Jurkat, Clone E6-1 (cell line): ENCODE data around the gene LSM8. TPM values are rescaled to one million over a fixed set of nuclear protein-coding genes. Genes with fewer than 3 reads are reported as not detected.
"Not testable (repeated sequence)": the region's sequence is repeated elsewhere in the genome, so short reads cannot be mapped to it uniquely, and the experiment has no call there.

ENCODE experiments used
- DNase-seq: peaks from one replicate; pipeline ENCODE4 v3.0.0-alpha.2; 2011; ENCODE audit warnings: low read depth, low spot score
- H3K4me3 ChIP-seq: 2 replicates; pipeline ENCODE4 v1.5.1; 2011; ENCODE audit warnings: mild to moderate bottlenecking, low read length, control low read depth, moderate library complexity
- polyA plus RNA-seq: library from polyadenylated mRNA; unstranded; fragments of >200 nt; gene quantifications from one replicate; pipeline ENCODE4 v1.2.1, GENCODE V29; 2012; ENCODE audit warnings: missing spikeins; ENCODE audit not compliant: insufficient read length, insufficient read depth

Gene LSM8
- polyA plus RNA-seq: 142 TPM

DNA sequence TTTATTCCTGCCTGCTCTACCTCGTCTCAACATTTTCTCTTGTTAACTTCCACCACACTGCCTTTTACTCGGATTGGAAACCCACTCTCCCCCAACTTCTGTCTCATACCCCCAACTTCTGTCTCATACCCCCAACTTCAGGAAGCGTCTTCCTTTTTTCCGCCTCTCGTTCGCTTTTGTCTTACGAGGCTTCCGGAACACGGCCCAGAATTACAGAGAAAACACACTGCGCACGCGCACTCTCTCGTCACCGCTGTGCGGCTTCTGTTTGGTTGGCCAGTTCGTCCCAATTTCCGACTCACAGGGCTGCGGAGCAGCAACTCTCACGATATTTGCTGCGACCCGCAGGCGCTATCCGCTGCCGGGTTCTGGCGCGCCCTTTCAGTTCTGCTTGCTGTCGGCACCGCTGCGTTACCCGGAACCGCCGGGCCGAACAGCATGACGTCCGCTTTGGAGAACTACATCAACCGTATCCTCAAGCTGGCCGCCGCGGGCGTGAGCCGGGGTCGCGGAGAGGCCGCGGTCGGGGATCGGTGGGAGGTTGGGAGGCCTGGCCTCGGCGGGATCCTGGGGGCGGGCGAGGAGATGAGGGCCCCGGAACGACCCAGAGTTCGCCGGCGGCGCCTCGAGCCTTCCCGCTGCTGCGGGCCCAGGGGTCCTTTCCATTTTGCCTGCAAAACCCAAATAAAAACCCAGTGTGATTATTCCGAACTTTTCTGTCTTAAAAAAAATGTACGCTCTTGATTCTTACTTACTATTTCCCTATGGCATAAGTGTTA, at the start of gene LSM8:
TSS of gene LSM8 (plus strand) at position 379 of the 779 bp plus-strand sequence. CDS start at position 439, 60 bp downstream.
- peak within 1 kb of the TSS; percentile 70 for H3K4me3 ChIP-seq
- DNase-seq: peak; percentile 98

DNA sequence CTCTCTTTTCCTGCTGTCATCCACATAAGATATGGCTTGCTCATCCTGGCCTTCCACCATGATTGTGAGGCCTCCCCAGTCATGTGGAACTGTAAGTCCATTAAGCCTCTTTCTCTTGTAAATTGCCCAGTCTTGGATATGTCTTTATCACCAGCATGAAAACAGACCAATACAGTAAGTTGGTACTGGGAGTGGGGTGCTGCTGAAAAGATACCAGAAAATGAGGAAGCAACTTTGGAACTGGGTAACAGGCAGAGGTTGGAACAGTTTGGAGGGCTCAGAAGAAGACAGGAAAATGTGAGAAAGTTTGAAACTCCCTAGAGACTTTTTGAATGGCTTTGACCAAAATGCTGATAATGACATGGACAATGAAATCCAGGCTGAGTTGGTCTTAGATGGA, 49.5 kb upstream of the LSM8 start:
- not testable (repeated sequence) for DNase-seq, H3K4me3 ChIP-seq

- DNase-seq: no peak
- no peak overlapping the region for H3K4me3 ChIP-seq
Observed at GRCh38 chr7:118140468-118140867, 43.5 kb upstream of the LSM8 start.

DNA sequence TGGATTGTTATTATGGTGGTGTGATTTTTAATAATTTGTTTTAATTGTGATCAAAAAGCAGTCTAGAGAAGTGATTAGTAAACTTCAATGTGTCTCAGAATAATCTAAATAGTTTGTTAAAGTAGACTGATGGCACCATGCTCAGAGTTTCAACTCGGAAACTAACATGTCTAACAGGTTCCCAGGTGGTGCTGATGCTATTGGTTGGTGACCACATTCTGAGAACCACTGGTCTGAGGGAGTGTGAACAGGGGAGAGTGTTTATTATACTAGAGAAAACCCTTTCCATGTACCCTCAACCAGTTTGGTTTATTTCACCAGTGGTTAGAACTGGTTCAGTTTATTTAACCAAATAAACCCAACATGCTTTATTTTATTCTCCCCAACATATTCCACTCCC, 42.0 kb upstream of the LSM8 start:
- DNase-seq: no peak
- H3K4me3 ChIP-seq: no peak overlapping the region

DNA sequence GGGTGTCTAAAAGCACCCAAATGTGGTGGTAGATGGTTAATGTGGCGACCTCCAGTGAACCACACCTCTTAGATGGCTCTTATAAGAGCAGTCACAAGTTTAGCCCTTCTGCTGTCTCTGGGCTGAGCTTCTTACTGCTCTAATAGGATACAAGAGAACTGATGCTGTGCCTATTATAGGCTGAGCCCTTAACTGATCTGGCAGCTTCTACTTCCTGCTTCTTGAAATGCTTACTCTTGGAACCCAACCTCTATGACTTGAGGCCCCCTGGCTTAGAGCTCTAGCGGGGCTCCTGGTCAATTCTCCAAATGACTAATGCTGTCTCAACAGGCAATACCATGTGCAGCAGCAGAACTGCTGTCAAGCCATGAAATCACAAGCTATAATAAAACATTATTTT, 35.0 kb upstream of the LSM8 start:
- no peak for DNase-seq
- H3K4me3 ChIP-seq: no peak overlapping the region

GRCh38 chr7:118149394-118149793, 34.6 kb upstream of the LSM8 start:
- DNase-seq: no peak

DNA sequence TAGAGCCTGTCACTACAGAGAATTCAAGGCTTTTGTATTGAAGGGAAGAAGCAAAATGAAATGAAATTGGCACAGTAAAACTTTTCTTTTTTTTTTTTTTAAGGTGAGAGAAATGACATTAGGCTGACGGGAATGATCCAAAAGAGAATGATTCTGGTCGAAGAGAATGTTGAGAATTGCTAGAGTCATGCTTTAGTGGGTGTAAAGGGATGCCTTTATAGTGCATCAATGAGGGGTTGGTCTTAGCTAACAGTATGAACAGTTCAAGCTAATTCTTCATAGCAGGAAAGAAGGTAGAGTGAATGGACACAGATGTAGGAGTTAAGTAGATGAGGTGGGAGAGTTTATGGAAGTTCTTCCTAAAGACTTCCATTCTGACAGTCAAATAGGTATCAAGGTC, 32.3 kb upstream of the LSM8 start:
- DNase-seq: no peak
- no peak overlapping the region for H3K4me3 ChIP-seq

More at GRCh38 chr7:118149394-118149793, 34.6 kb upstream of the LSM8 start:
- no peak overlapping the region for H3K4me3 ChIP-seq

DNA sequence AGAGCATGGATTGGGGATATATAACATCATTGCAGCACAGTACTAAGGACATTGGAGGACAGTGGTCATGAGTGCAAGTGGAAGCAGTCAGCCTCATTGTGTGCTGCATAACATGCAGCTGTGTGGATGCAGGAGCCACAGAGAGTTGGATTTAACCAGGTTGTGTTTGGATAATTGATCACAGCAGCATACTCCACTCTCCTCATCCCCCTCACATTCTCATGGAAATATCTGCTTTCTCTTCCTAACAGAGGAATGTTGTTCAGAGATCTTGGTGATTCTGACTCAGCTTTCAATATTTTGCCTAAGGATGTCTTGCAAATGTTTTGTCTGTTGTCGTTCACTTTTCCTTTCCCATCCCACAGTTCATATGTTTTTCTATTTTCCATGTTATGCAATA, 31.8 kb upstream of the LSM8 start:
- H3K4me3 ChIP-seq: no peak overlapping the region
- no peak for DNase-seq

DNA sequence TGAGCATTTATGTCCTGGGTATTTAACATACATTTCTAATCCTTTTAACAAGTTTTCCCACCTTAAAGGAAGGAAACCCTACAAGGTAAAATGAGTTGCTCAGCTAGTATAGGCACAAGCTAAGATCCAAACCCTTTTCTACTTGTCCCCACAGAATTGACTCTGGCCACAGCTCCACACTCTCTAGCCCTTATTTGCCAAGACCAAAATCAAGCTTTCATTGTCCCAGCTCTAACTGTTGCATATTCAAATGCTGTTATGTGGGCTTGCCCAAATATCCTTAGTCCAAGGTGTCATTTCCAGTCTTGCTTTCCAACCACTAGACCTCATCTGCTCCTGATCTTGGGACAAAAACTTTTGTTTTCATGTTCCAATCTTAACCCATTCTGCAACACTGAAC, 31.3 kb upstream of the LSM8 start:
- no peak overlapping the region for H3K4me3 ChIP-seq
- DNase-seq: no peak

GRCh38 chr7:118153551-118154177, 30.3 kb upstream of the LSM8 start:
- DNase-seq: peak; percentile 32
- H3K4me3 ChIP-seq: no peak overlapping the region

DNA sequence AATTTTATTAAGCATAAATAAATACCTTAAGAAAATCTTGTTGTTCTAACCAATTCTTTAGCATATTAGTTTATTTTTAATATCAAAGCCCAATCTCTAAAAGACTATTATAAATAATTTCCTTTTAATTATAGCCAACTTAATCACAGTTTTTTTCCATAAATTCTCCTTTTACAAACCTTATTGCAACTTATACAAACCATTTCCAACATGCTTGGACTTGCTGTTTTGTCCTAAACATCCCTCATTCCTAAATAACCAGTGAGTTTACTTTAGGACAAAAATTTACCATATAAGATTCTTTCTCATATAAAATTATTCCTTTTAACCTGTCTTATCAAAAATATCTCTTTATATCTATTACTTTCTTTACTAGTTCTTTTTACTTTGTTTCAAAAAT, 25.2 kb upstream of the LSM8 start:
- H3K4me3 ChIP-seq: no peak overlapping the region
- no peak for DNase-seq

GRCh38 chr7:118169146-118169545, 14.8 kb upstream of the LSM8 start:
- no peak overlapping the region for H3K4me3 ChIP-seq
- DNase-seq: no peak

DNA sequence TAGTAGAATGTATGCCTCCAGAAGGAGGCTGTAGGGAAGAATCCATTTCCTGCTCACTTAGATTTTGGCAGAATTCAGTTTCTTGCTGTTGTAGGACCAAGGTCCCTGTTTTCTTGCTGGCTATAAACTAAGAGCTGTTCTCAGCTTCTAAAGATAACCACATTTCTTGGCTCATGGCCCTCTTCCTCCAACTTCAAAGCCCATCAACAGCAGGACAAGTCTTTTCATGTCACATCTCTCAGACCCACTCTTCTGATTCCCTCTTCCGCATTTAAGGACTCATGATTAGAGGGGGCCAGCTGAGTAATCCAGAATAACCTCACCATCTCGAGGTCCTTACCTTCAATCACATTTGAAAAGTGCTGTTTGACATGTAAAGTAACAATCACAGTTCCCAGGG, 8.2 kb upstream of the LSM8 start:
- no peak overlapping the region for H3K4me3 ChIP-seq
- no peak for DNase-seq

DNA sequence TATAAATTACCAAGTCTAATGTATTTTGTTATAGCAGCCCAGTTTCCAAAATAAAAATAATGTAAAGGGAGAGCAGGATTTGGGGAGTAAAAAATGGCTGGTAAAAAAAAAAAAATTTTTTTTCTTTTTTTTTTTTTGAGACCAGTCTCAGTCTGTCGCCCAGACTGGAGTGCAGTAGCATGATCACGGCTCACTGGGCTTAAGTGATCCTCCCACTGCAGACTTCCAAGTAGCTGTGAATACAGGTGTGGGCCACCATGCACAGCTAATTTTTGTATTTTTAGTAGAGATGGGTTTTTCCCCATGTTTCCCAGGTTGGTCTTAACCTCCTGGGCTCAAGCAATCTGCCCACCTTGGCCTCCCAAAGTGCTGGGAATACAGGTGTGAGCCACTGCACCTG, 4.8 kb upstream of the LSM8 start:
- no peak overlapping the region for H3K4me3 ChIP-seq
- no peak for DNase-seq

DNA sequence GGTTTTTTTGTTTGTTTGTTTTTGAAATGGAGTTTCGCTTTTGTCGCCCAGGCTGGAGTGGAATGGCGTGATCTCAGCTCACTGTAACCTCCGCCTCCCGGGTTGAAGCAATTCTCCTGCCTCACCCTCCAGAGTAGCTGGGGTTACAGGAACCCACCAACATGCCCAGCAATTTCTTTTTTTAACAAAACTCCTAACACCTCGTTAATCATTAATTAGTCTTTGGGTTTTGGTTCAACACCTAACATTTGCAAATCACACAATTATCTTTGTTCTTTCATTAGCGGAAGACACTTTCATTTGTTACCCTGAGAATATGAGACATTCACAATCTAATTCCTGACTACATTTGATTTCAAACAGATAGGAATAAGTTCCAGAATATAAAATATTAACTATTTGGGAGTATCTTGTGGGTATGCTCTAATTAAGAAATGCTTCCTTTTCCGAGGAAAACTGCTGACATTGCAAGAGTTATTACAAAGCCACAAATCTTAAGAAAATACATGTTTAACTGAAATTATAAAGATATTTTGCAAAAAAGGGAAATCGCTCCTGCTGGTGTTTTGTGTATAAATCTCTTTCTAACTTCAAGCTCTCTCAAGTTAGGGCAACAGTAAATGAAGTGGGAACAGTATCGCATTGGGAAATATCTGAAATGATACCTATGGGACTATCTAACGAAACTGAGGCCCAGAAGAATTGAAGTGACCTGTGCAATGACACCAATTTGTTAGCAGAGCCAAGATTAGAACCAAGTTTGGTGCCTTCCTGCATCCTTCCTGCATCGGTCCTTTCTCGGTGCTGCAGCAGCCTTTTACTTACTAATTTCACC, 1.2 kb upstream of the LSM8 start:
- peak overlapping the region; percentile 70 for H3K4me3 ChIP-seq
- no peak for DNase-seq

DNA sequence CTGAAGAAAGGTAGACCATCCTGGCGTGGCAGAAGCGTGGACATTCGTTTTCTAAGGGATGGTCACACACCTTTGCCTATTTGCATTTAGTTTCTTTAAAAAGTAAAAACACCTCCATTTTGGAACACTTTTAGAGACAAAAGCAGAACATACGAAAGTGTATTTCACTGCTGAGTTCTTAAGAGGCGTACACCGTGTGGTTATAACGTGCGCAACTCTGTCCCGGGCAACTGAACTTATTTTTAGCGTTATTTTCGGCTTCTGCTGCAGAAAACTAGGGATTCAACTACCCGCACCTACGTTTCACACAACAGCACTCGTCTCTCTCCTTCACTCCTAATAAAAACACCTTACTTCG, 557 bp upstream of the LSM8 start:
- no peak for DNase-seq
- H3K4me3 ChIP-seq: peak overlapping the region; percentile 70

- DNase-seq: peak; percentile 7
Observed at GRCh38 chr7:118184565-118184940, 589 bp downstream of the LSM8 start.

GRCh38 chr7:118185163-118185860, 1.3 kb downstream of the LSM8 start:
- H3K4me3 ChIP-seq: peak overlapping the region; percentile 70
- no peak for DNase-seq

More at GRCh38 chr7:118184565-118184940, 589 bp downstream of the LSM8 start:
- peak overlapping the region; percentile 70 for H3K4me3 ChIP-seq

DNA sequence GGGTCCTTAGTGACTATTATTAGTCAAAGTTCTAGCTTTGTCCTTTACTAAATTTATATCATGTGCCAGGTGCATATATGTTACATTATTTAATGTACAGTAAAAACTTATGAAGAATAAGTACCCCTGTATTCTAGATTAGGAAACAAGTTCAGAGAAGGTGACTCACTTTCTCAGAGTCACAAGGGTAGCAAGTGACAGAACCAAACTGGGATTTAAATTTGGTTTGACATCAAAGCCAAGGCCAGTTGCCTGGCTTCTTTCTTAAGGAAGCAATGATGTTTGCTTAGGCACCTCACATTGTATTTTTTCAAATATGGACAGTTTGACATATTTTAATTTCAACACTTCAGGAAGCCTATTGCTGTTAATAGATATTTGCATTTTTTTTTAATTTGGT, 2.5 kb downstream of the LSM8 start:
- H3K4me3 ChIP-seq: no peak overlapping the region
- DNase-seq: no peak
